Heart left ventricle (tissue), 16 donors: ENCODE data around the gene UGT1A10. TPM values are rescaled to one million over a fixed set of nuclear protein-coding genes. Genes with fewer than 3 reads are reported as not detected.

ENCODE experiments used
- ATAC-seq, 4 donors: fragments of 200-7000 bp; cut with Tn5 transposase; one replicate each; pipeline ENCODE4 v1.9.1; 2020 to 2022; ENCODE audit warnings: moderate library complexity in 4 of 4, mild to moderate bottlenecking in 3 of 4, moderate number of reproducible peaks in 1 of 4
- DNase-seq, 5 donors: peaks; one replicate each; pipeline ENCODE4 v3.0.0-alpha.2; 2020
- H3K27ac ChIP-seq, 12 donors: fragments of 200-600 bp; sonication (generic) in 4 of 12; one replicate each; pipeline versions ENCODE4 v1.5.0 to v1.8.0; 2016 to 2022; ENCODE audit warnings: mild to moderate bottlenecking in 2 of 12
- H3K27me3 ChIP-seq, 9 donors: fragments of 200-600 bp; sonication (generic) in 2 of 9; one replicate each; pipeline versions ENCODE4 v1.5.1 to v1.8.0; 2016 to 2022; ENCODE audit warnings: mild to moderate bottlenecking in 3 of 9
- H3K36me3 ChIP-seq, 9 donors: fragments of 200-600 bp; sonication (generic) in 2 of 9; one replicate each; pipeline versions ENCODE4 v1.5.0 to v1.8.0; 2018 to 2022; ENCODE audit warnings: mild to moderate bottlenecking in 2 of 9
- H3K4me1 ChIP-seq, 12 donors: fragments of 200-600 bp; sonication (generic) in 4 of 12; one replicate each; pipeline versions ENCODE4 v1.5.0 to v1.8.0; 2016 to 2022; ENCODE audit warnings: mild to moderate bottlenecking in 3 of 12
- H3K4me3 ChIP-seq, 12 donors: fragments of 200-600 bp; sonication (generic) in 4 of 12; one replicate each; pipeline versions ENCODE4 v1.5.0 to v1.8.0; 2017 to 2022; ENCODE audit warnings: mild to moderate bottlenecking in 9 of 12, moderate library complexity in 4 of 12
- H3K9me3 ChIP-seq, 12 donors: fragments of 200-600 bp; sonication (generic) in 4 of 12; one replicate each; pipeline versions ENCODE4 v1.5.0 to v1.8.0; 2016 to 2022; ENCODE audit warnings: mild to moderate bottlenecking in 1 of 12
- CTCF ChIP-seq, 12 donors: fragments of 200-600 bp; sonication (generic) in 4 of 12; IDR thresholded peaks; one replicate each; pipeline versions ENCODE4 v1.5.0 to v1.8.0; 2018 to 2022; ENCODE audit warnings: antibody characterized with exemption in 12 of 12, mild to moderate bottlenecking in 5 of 12
- POLR2A ChIP-seq, 2 donors: fragments of 450-650 bp; IDR thresholded peaks; one replicate each; pipeline ENCODE4 v1.6.1; 2017; ENCODE audit warnings: antibody characterized with exemption in 2 of 2, mild to moderate bottlenecking in 2 of 2, moderate library complexity in 2 of 2
- WGBS, 4 donors: extraction: QIAGEN DNeasy Blood & Tissue Kit in 2 of 4; methylation state at CpG; one replicate each; pipeline versions ENCODE4 v1.1.5 to v1.1.7; 2013 to 2018; 5-methylcytosine and 5-hydroxymethylcytosine counted together
- intact Hi-C, 10 donors: fragments of 100-400 bp; cut with DNase I; formaldehyde crosslinking; loops; one replicate each; pipeline versions ENCODE4 v1.11.1 to v1.14.2; 2022
- polyA plus RNA-seq, 2 donors: library from polyadenylated mRNA; stranded (reverse); fragments of 200-250 nt; gene quantifications; one replicate each; pipeline ENCODE4 v1.2.3, GENCODE V29; 2013
- total RNA-seq, 9 donors: library from RNA; depleted of rRNA in 2 of 9; stranded (reverse); fragments of >200 nt in 2 of 9; fragmentation: NEBNext Ultra II Directional in 3 of 9; extraction: Animal tissue kit (Norgen Biotek cat#: 25700) in 3 of 9; gene quantifications; one replicate each; pipeline versions ENCODE4 v1.1.0 to v1.2.4, GENCODE V29; 2016 to 2023
- donor health status: ischemic (EF 13 %, LVEDD 7.1; RV severe dilation, severe dysfunction).
- donor health status: healthy with polysubstance abuse.
- donor health status: DM: no; HTN: yes; CAD: no.
- donor health status: DM: no; HTN: no; CAD: no.
- donor health status: ischemic (EF 25% LVEDD 6.9; RV normal size, moderate dysfunction).
- donor health status: ischemic (EF 25% LVEDD 5.7; RV mildly dilated, moderate dysfunction).
- donor health status: healthy.
- donor health status: DM: yes; HTN: yes; CAD: no.
- donor health status: ischemic (EF 35%, LVEDD 5.7; RV mildly dilated, moderate dysfunction).
- donor health status: nonischemic (EF 11% LVEDD 7.7; RV severe dilation, severe dysfunction).
- donor health status: DM: yes; HTN: yes; CAD: no.
- donor health status: PGD.
- donor health status: ischemic (EF 29% LVEDD 5.4; RV normal size, mild dysfunction).
- donor health status: nonischemic (EF 23%, LVEDD 6.1; RV moderate dilation, normal function).

The UGT1A10 gene
- total and polyA plus RNA-seq, 11 donors = not detected

GRCh38 chr2:233792720-233793119 is 156.5 kb downstream of the UGT1A10 start:
- Histone ChIP-seq H3K27ac (no peak overlapping the region), H3K36me3 (no peaks in the 10 kb centered on the region), H3K4me3 (no peak overlapping the region), H3K9me3 (no peaks in the 10 kb centered on the region), H3K4me1 (no peaks in the 10 kb centered on the region), H3K27me3 (no peaks in the 10 kb centered on the region)
- ATAC-seq (no peak), DNase-seq (no peak)
- intact Hi-C loops = no loop called here
- 85 to 92% (median 90%) methylated on average over 7 of the region's 7 CpGs for WGBS, 4 donors
- TF ChIP-seq CTCF (IDR thresholded peaks at IDR 0.05) (no peak), POLR2A (IDR thresholded peaks at IDR 0.05) (no peak)

GRCh38 chr2:233793465-233794127 is 157.3 kb downstream of the UGT1A10 start:
- DNase-seq (no peak), ATAC-seq (no peak)
- intact Hi-C loops = no loop called here
- no peak for TF ChIP-seq POLR2A (IDR thresholded peaks at IDR 0.05)
- TF ChIP-seq CTCF (IDR thresholded peaks at IDR 0.05) = no peak
- Histone ChIP-seq H3K36me3 (no peaks in the 10 kb centered on the region), H3K4me3 (no peak overlapping the region), H3K27me3 (no peaks in the 10 kb centered on the region), H3K4me1 (no peaks in the 10 kb centered on the region), H3K27ac (no peak overlapping the region), H3K9me3 (no peaks in the 10 kb centered on the region)
- WGBS, 4 donors = 67 to 74% (median 72%) methylated on average over 15 to 18 of the region's 18 CpGs

GRCh38 chr2:233794128-233794658 is 157.9 kb downstream of the UGT1A10 start:
- DNase-seq (no peak), ATAC-seq (no peak)
- no peak overlapping the region for H3K27ac ChIP-seq
- intact Hi-C loops = no loop called here
- no peaks in the 10 kb centered on the region for H3K4me1 ChIP-seq
- no peaks in the 10 kb centered on the region for H3K9me3 ChIP-seq
- TF ChIP-seq CTCF (IDR thresholded peaks at IDR 0.05) (no peak), POLR2A (IDR thresholded peaks at IDR 0.05) (no peak)
- H3K4me3 ChIP-seq = no peak overlapping the region
- H3K27me3 ChIP-seq = no peaks in the 10 kb centered on the region
- H3K36me3 ChIP-seq = no peaks in the 10 kb centered on the region
- 73 to 88% (median 76%) methylated on average over 15 to 17 of the region's 17 CpGs for WGBS, 4 donors

- no peaks in the 10 kb centered on the region for H3K4me1 ChIP-seq
- ATAC-seq (no peak), DNase-seq (no peak)
- H3K9me3 ChIP-seq = no peaks in the 10 kb centered on the region
- H3K27me3 ChIP-seq = no peaks in the 10 kb centered on the region
- H3K36me3 ChIP-seq = no peaks in the 10 kb centered on the region
- intact Hi-C loops = no loop called here
- no peak overlapping the region for H3K4me3 ChIP-seq
- H3K27ac ChIP-seq = no peak overlapping the region
- WGBS, 4 donors = 80 to 91% (median 91%) methylated on average over 1 to 13 of the region's 13 CpGs
- TF ChIP-seq POLR2A (IDR thresholded peaks at IDR 0.05) (no peak), CTCF (IDR thresholded peaks at IDR 0.05) (no peak)
Observed at GRCh38 chr2:233795735-233796171, 159.5 kb downstream of the UGT1A10 start.
